Stimulated activated effector memory CD8-positive, alpha-beta T cell treated with anti-CD3 and anti-CD28 coated beads, Interleukin-12 subunit alpha, Interleukin-12 subunit beta, amount 100 ng/mL, for 72 hours (primary cell): Measurements from ENCODE around the gene LRRC4.

Experiments
- ATAC-seq: fragments of 150-1000 bp; cut with Tn5 transposase; 2 replicates; pipeline ENCODE4 v1.10.0; 2021
- DNase-seq, 2 donors: peaks; one replicate each; pipeline ENCODE4 v3.0.0; 2021 to 2022; ENCODE audit warnings: low spot score in 2 of 2
- H3K27ac Mint-ChIP-seq: one replicate; pipeline ENCODE4 v1.8.0; 2022; ENCODE audit warnings: mild to moderate bottlenecking, mixed read lengths
- H3K36me3 Mint-ChIP-seq: one replicate; pipeline ENCODE4 v1.8.0; 2022; ENCODE audit warnings: mild to moderate bottlenecking, mixed read lengths
- H3K4me1 Mint-ChIP-seq: one replicate; pipeline ENCODE4 v1.8.0; 2022; ENCODE audit warnings: mixed read lengths
- H3K4me3 Mint-ChIP-seq: one replicate; pipeline ENCODE4 v1.8.0; 2022; ENCODE audit warnings: mild to moderate bottlenecking, mixed read lengths
- H3K9me3 Mint-ChIP-seq: one replicate; pipeline ENCODE4 v1.8.0; 2022; ENCODE audit warnings: mixed read lengths

Gene LRRC4

DNA sequence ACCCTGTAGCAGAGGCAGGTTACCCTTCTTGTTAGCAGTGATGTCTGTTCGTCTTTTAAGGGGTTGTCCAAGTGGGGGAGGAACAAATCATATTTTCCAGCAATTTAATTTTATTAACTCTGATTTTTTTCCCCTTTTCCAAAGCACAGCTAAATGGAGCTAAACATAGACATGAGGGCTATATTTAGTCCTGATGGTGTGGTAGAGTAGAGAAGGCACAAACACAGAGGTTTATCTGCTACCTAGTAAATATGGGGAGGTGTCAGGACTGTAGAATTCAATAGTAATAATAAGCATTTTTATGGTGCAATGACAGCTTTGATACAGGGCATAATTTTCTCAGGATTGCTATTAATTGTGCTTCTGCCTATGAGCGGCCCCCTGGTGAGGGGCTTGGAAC is 22.5 kb downstream of the LRRC4 start:
- Mint-ChIP-seq H3K9me3 (no peaks in the 10 kb centered on the region), H3K4me3 (no peak overlapping the region), H3K36me3 (peaks cover 49% of the 10 kb centered on the region), H3K27ac (no peak overlapping the region), H3K4me1 (peaks cover 5% of the 10 kb centered on the region)
- ATAC-seq = no peak
- DNase-seq = no peak

DNA sequence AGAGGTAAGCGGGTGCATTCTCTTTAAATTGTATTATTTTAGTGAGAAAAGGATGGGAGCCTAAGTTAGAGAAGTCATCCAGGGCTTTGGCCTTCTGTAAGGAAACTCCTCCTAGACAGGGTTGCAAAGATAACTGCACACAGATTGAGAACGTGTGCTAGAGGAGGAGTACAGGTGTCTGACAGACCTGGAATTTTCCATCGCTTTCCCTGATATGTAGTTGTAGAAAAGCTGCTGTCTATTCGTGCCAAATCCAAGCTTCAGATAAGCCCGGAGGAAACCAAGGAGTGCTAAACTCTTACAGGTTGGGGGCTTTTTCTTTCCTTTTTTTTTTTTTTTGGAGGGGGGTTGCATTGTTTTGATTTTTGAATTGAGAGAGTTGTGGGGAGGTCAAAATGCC is 23.1 kb downstream of the LRRC4 start:
- peaks cover 11% of the 10 kb centered on the region for H3K4me1 Mint-ChIP-seq
- H3K36me3 Mint-ChIP-seq = peaks cover 53% of the 10 kb centered on the region
- H3K9me3 Mint-ChIP-seq = no peaks in the 10 kb centered on the region
- DNase-seq = no peak
- ATAC-seq = no peak
- H3K4me3 Mint-ChIP-seq = no peak overlapping the region
- H3K27ac Mint-ChIP-seq = no peak overlapping the region

DNA sequence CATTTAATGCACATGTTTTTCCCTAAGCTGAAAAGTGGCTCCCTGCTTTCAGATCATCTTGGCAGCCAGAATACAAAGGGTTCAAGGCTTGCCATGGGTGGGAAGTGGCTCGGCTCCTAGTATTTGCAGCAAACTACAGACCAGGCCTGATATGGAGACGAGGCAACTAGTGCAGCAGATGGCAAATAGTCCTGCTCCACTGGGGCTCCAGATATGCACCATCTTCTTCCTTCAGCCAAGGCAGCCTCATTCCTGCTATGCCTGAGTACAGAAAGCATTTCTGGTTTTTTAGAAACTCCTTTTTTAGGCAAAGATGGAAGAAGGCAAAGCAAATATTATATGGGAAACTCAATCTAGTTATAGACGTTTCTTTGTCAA is 23.9 kb downstream of the LRRC4 start:
- Mint-ChIP-seq H3K4me1 (peaks cover 18% of the 10 kb centered on the region), H3K27ac (no peak overlapping the region), H3K9me3 (no peaks in the 10 kb centered on the region), H3K4me3 (no peak overlapping the region), H3K36me3 (peaks cover 55% of the 10 kb centered on the region)
- DNase-seq = no peak
- no peak for ATAC-seq

DNA sequence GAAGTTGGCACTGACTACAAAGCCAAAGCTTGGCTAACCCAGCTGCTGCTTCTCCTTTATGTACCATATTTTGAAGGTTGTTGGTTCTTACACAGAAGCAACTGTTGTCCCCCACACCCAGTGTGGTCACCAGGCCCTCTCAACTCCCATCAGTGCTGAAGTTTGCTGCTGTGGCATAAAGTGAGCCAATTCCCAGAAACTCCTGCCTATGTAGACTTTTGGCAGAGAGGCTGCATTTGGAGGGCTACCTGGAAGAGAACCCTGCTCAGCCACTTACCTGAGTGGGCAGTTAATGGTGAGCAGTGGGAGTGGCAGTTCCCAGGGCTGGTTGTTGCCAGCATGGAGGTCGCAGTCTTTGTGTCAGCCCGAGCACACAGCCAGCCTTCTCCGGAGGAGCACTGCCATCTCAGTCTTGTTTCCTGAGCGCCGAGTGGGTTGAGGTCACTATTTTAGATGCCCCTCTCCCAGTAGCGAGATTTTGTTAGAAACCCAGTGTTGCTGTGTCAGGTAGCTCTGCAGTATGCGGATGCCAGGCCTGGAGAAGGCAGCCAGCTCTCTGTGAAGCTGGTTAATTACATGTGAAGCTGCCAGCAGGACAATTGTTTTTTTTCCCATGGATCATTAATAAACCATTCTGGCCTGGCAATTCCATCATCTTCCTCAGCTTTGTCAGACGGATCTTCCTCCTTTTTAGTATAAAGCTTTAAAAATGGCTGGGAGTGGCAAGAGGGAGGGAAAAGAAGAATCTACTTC is 24.5 kb downstream of the LRRC4 start:
- DNase-seq = no peak
- no peak for ATAC-seq
- Mint-ChIP-seq H3K4me1 (peaks cover 18% of the 10 kb centered on the region), H3K27ac (no peak overlapping the region), H3K36me3 (peaks cover 56% of the 10 kb centered on the region), H3K4me3 (no peak overlapping the region), H3K9me3 (no peaks in the 10 kb centered on the region)

DNA sequence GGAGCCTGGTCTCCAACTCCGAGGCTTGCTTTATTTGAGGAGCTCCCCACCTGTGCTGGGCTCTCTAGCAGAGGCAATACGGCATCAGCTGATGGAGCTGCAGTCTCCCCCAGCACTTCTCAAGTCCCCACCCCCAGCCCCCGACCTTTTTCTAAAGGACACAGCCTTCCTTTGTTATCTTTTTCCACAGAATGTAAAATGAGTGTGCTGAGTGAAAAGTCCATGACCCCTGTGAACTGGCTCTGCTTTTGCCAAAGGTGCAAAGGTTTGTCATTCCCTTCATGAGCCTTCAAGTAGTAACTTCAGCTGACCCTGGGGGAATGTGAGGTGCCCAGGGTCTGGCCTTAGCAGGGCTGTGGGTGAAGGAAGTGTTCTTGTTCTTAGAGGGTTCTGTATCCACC is 25.5 kb downstream of the LRRC4 start:
- H3K36me3 Mint-ChIP-seq = peaks cover 54% of the 10 kb centered on the region
- H3K27ac Mint-ChIP-seq = no peak overlapping the region
- H3K4me3 Mint-ChIP-seq = no peak overlapping the region

DNA sequence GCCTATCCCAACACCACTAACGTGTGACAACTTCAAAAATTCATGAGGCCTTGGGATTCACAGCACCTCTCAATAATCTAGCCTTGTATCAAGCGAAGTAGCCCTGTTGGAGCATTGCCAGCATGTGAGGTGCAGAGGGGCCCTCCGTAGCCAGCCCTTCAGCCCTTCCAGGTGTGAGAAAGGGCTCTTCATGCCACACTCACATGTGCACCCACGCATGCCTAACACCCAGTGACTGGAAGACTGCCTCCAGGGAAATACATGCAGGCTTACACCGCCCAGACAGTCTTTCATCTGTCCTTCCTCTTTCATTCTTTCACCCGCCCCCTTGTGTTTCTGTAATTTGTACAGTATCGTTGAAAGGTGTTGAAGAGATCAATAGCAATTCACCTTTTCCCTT is 26.1 kb downstream of the LRRC4 start:
- peaks cover 55% of the 10 kb centered on the region for H3K36me3 Mint-ChIP-seq
- peaks cover 18% of the 10 kb centered on the region for H3K4me1 Mint-ChIP-seq
- H3K27ac Mint-ChIP-seq = no peak overlapping the region
- no peak for DNase-seq
- no peak for ATAC-seq
- no peaks in the 10 kb centered on the region for H3K9me3 Mint-ChIP-seq
- H3K4me3 Mint-ChIP-seq = no peak overlapping the region

More for the DNA sequence above, 25.5 kb downstream of the LRRC4 start:
- DNase-seq = no peak
- H3K9me3 Mint-ChIP-seq = no peaks in the 10 kb centered on the region
- ATAC-seq = no peak
- H3K4me1 Mint-ChIP-seq = peaks cover 18% of the 10 kb centered on the region

DNA sequence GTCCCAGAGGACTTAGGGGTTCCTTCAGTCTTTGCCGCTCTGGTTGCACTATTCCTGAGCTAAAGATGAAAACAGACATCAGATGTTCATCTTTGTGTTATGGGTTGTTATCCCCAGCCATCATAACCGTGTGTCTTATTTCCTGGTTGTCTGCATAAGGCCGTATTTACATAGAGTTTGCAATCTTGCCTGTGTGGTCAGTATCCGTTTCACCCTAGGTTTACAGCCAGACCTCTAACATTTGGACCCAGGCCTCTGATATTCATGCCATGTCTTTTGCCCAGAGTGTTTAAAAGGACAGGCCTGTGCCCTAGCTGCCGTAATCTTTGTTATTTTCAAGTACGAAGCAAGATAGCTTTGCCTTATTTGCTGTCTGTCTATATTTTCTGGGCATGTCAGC is 26.6 kb downstream of the LRRC4 start:
- Mint-ChIP-seq H3K36me3 (peaks cover 55% of the 10 kb centered on the region), H3K9me3 (no peaks in the 10 kb centered on the region), H3K4me1 (peaks cover 18% of the 10 kb centered on the region), H3K4me3 (no peak overlapping the region), H3K27ac (no peak overlapping the region)
- ATAC-seq = no peak
- DNase-seq = no peak

DNA sequence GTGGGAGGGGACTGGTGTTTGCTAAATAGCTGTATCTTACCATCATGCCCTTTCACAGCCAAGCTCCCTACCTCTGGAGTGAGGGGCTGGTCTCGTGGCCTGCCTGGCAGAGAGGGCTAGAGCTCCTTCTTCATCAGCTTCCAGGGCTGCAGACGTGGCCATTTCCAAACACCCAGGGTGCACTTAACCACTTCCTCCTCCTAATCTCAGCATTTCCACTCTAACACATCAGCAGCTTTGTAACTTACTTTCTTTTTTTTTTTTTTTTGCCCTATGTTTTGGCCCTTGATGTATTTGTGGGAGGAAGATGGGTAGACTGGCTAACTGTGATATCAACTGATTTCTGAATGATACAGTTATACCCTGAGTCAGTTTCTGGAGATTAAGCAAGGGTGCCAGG is 27.4 kb downstream of the LRRC4 start:
- Mint-ChIP-seq H3K4me1 (peaks cover 18% of the 10 kb centered on the region), H3K4me3 (no peak overlapping the region), H3K9me3 (no peaks in the 10 kb centered on the region), H3K27ac (peak overlapping the region; percentile 65), H3K36me3 (peaks cover 55% of the 10 kb centered on the region)
- no peak for DNase-seq
- ATAC-seq = no peak

DNA sequence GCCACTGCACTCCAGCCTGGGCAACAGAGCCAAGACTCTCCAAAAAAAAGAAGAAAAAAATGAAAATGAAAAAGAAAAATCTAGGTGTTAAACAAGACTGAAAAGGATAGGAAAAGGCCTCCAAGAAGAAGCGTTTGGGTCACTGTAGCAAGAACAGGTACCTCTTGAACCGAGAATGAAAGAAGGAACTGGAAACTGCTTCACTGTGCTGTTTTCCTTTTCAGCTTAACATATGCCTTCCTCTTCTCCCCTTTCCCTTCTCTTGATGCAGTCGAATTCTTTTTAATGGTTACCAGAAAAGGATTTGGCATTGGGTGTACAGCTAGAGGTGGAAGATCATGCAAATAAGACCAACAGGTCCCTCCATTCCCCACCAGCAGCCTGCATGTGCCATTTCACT is 28.1 kb downstream of the LRRC4 start:
- peak overlapping the region; percentile 65 for H3K27ac Mint-ChIP-seq
- peaks cover 18% of the 10 kb centered on the region for H3K4me1 Mint-ChIP-seq
- no peaks in the 10 kb centered on the region for H3K9me3 Mint-ChIP-seq
- H3K4me3 Mint-ChIP-seq = no peak overlapping the region
- ATAC-seq (no peak), DNase-seq (no peak)
- H3K36me3 Mint-ChIP-seq = peaks cover 51% of the 10 kb centered on the region

DNA sequence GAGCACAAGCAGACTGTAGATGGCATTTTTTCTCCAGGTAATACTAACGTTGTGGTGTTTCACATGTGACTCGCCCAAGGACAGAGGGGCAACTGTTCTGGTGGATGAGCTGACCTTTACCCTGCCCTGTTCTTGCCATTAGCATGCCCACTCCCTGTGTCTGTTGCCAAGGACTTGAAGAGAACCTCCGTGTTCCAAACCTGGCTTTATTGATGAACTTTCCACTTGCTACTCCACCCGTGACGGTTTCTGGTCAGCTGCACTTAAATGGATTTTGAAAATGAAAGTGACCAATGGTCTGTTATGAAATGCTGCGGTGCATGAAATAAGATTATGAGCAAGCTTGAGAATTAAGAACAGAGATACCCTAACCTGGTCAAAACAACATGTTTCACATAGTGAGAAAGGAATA is 30.4 kb downstream of the LRRC4 start:
- DNase-seq = no peak
- H3K9me3 Mint-ChIP-seq = no peaks in the 10 kb centered on the region
- H3K36me3 Mint-ChIP-seq = peaks cover 50% of the 10 kb centered on the region
- no peak overlapping the region for H3K4me3 Mint-ChIP-seq
- ATAC-seq = no peak
- peaks cover 18% of the 10 kb centered on the region for H3K4me1 Mint-ChIP-seq
- no peak overlapping the region for H3K27ac Mint-ChIP-seq

DNA sequence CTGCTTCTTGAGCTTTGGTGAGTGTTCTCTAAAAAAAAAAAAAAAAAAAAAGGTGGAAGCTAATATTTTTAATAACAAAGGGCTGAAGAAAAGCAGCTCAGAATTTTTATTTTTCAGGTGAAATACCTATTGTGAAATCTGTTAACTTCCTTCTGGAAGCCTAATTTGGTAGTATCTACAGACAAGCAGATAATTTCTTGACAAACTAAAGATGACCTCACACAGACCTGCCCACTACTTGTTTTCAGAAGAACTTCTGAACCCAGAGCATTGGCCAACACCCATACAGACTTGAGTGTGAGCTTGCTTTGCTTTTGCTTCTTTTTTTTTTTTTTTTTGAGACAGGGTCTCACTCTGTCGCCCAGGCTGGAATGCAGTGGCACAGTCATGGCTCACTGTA is 31.2 kb downstream of the LRRC4 start:
- ATAC-seq = no peak
- H3K27ac Mint-ChIP-seq = peak overlapping the region; percentile 17

DNA sequence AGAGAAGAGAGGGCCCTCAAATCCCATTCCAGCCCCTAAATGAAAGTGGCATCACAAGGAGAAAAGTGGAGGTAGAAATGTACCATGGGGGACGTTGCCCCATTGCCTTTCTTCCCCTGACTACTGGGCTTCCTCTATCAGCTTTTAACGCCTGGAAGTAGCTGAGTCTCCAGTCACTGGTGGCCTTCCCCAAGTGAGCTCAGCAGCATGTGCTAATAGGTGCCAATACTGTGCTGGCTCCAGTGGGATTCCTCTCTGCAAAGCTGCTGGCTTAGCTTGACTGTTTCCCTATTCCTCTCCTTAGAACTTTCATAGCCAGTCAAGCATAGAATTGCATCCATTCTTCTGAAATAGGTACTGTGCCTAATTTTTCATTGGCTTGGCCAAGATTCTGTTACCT is 32.6 kb downstream of the LRRC4 start:
- Mint-ChIP-seq H3K36me3 (peaks cover 63% of the 10 kb centered on the region), H3K27ac (peak overlapping the region; percentile 67), H3K9me3 (no peaks in the 10 kb centered on the region), H3K4me3 (no peak overlapping the region), H3K4me1 (peaks cover 17% of the 10 kb centered on the region)
- ATAC-seq (no peak), DNase-seq (no peak)

More for the DNA sequence above, 31.2 kb downstream of the LRRC4 start:
- DNase-seq = no peak
- H3K36me3 Mint-ChIP-seq = peaks cover 52% of the 10 kb centered on the region
- no peaks in the 10 kb centered on the region for H3K9me3 Mint-ChIP-seq
- H3K4me3 Mint-ChIP-seq = no peak overlapping the region
- peaks cover 18% of the 10 kb centered on the region for H3K4me1 Mint-ChIP-seq

DNA sequence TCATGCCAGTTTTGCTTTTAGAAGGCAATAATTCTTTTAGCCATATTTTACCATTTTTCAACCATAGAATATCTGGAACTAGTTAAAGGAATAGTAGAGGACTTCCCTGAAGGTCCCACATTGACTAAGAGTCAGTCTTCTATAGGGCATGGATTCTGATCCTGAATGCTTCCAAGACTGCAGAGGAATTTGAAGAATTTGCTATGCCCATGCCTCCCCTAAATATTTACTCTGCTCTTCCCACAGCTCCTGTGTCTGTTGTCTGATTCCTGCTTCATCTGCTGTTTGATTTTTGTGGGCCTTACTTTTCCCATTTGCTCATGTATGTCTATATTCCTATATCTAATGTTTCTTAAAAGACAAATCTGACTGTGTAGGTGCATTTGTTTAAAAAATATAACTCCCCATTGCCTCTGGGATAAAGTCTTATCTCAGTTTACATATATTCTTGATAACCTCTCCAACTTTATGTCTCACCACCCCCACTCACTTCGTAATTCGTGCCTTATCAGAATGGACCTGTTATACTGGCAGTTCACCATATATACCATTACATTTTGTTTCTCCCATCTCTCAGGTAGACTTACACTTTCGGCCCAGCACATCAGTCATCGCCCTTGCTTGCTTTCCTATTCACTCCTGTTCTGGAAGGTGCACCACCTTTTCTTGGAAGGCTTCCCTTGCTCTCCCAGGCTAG is 33.9 kb downstream of the LRRC4 start:
- DNase-seq (no peak), ATAC-seq (no peak)
- Mint-ChIP-seq H3K9me3 (no peaks in the 10 kb centered on the region), H3K27ac (no peak overlapping the region), H3K4me1 (peaks cover 5% of the 10 kb centered on the region), H3K36me3 (peaks cover 66% of the 10 kb centered on the region), H3K4me3 (no peak overlapping the region)

DNA sequence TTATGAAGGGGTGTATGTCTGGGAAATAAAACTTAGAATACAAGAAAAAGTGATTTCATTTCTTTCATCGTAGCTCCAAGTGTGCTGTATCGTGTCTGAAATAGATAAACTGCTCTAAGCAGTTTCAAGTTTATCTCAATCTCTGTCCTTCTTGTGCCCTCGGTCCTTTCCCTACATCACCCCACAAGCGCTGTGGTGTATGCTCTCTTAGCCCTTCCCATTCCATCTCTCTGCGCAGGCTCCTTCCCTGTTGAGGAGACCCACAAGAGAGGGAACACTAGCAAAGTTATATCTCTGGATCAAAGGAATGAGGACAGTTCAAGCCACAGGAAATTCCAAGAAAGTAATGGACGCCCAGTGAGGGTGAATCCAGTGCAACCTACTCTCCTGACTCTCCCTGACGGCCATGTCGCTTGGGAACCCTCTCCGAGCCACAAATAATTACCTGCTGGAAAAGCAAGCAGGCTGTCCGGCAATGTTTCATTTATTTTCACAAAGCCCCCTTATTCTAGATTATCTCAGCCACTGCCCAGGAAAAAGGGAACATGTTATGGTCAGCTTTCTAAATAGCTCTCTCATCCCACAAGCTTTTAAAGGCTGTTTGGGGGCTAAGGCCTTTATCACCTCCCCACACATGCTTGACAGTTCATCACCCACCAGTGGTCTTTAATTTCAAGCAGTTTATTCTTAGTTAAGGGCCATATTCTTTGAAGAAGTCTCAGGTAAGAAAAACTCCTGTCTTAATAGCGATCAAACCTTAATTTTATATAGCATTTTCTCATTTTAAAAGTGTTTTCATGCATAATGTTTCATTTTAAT is 34.8 kb downstream of the LRRC4 start:
- H3K27ac Mint-ChIP-seq = no peak overlapping the region
- H3K4me1 Mint-ChIP-seq = peaks cover 5% of the 10 kb centered on the region
- H3K4me3 Mint-ChIP-seq = no peak overlapping the region
- H3K36me3 Mint-ChIP-seq = peaks cover 69% of the 10 kb centered on the region
- DNase-seq (no peak), ATAC-seq (no peak)
- no peaks in the 10 kb centered on the region for H3K9me3 Mint-ChIP-seq

DNA sequence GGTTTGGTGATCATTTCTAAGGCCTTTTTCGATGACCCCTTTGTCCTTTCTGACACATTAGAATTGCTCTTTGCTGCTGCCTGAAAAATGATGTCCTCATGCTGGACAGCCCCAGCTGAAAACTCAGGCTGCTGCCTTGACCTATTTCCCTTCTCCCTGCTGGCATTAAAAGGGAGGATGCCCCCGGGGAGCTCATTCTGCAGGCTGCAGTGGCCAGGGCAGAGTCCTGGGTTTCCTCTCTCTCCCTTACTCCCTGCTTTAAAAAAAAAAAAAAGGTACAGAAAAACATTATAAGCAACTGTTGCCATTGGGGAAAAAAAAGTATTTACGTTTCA is 35.4 kb downstream of the LRRC4 start:
- ATAC-seq (no peak), DNase-seq (no peak)
- H3K9me3 Mint-ChIP-seq = no peaks in the 10 kb centered on the region
- no peak overlapping the region for H3K4me3 Mint-ChIP-seq
- H3K27ac Mint-ChIP-seq = no peak overlapping the region
- H3K4me1 Mint-ChIP-seq = peaks cover 5% of the 10 kb centered on the region
- peaks cover 73% of the 10 kb centered on the region for H3K36me3 Mint-ChIP-seq
